GM19025 (cell line): Measurements from ENCODE around the gene ZNF813.
"Not testable (repeated sequence)": the region's sequence is repeated elsewhere in the genome, so short reads cannot be mapped to it uniquely, and the experiment has no call there.

Source experiments
- ATAC-seq: cut with Tn5 transposase; IDR thresholded peaks from one replicate; pipeline ENCODE4 v1.9.1; 2021; ENCODE audit warnings: mild to moderate bottlenecking, low read depth, moderate library complexity; ENCODE audit not compliant: unreplicated experiment

Gene ZNF813

DNA sequence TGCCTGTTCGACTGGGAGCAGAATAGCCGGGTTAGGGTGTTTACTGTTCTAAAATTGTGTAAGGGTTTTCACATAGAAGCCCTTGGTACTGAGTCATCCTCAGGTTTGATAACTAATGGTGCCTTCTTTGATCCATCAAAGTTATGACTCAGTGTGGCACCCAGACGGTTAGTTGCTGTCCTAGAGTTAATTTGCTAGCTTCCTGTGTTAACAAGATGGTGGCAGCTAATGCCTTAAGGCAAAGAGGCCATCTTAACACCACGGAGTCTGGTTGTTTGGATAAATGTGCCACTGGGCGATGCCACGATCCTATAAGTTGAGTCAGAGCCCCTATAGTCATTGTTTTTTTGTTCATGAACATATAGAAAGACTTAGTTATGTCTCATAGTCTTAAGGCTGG lies 7.9 kb downstream of the ZNF813 start:
- not testable (repeated sequence) for ATAC-seq

DNA sequence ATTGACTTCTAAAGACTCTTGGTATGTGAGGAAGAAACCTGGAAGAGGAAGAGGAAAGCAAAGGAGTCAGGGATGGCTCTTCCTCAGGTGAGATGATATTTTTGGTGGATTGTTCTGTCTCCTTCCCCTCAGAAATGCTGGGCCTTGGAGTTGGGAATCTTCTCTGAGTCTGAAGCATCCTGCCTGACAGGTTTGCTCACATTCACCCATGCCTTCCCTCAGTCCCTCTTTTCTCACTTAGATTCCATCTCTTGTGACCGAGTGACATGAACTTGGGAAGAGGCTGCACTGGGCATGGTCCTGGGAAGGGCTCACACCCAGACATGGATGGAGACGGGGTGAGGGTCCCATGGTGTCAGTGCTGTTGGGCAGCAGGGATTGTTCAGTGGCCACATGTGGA lies 16.2 kb downstream of the ZNF813 start:
- ATAC-seq, result not testable (repeated sequence)

DNA sequence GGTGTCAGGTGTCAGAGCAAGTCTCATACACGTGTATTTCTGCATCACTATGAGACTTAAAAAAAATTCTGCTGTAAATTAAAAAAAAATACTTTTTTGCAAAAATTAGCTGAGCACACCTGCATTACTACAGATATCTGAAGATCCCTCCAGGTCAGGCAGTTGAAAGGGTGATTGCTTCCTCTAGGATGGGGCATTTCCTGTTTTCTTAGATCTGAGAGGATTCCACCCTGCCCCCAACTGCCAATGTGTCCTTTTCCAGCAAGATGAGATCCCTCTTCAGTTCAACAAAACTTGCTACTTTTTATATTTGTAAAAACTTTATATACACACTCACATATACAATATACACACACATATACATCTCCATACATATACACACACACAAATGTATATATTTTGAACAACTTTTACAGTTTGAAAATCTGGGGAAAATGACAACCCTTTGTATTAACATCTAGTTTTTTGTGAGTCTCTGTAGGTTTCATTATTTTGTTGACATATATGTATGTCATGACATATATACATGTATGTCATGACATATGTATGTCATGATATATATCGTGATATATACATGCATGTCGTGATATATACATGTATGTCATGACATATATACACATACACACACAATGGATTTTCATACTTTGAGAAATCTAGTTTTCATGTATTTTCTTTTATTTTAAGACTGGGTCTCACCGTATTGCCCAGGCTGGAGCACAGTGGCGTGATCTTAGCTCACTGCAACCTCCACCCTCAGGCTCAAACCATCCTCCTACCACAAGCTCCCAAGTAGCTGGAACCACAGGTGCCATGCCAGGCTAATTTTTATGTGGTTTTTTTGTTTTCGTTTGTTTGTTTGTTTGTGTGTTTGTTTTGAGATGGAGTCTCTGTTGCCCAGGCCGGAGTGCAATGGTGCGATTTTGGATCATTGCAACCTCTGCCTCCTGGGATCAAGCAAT lies 17.8 kb downstream of the ZNF813 start:
- no peak for ATAC-seq

DNA sequence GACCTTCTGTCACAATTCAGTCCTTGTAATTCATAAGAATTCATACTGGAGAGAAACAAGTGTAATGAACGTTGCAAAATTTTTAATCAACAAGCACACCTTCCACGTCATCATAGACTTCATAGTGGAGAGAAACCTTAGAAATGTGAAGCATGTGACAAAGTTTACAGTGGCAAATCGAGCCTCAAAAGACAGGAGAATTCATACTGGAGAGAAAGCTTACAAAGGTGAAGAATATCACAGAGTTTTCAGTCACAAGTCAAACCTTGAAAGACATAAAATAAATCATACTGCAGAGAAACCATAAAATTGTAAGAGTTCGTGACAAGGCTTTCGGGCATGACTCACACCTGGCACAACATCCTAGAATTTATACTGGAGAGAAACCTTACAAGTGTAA lies 24.6 kb downstream of the ZNF813 start:
- no peak for ATAC-seq

DNA sequence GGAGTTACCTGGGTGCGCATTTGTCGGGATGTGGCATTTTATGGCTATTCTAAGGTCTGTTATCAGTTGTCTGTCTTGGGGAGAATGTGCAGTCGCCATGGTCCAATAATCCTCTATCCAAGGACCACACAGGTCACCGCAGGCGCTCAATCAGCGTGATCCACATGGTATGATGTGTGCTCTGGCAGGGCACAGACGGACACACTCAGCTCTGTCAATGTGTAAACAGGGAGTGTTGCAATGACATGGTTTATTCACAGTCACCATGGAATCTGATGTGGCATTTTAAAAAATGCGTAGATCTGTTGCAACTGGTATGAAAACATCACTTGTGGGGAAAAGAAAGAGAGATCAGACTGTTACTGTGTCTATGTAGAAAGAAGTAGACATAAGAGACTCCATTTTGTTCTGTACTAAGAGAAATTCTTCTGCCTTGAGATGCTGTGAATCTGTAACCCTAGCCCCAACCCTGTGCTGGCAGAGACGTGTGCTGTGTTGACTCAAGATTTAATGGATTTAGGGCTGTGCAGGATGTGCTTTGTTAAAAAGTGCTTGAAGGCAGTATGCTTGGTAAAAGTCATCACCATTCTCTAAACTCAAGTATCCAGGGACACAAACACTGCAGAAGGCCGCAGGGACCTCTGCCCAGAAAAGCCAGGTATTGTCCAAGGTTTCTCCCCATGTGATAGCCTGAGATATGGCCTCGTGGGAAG lies 29.9 kb downstream of the ZNF813 start:
- ATAC-seq, result not testable (repeated sequence)

DNA sequence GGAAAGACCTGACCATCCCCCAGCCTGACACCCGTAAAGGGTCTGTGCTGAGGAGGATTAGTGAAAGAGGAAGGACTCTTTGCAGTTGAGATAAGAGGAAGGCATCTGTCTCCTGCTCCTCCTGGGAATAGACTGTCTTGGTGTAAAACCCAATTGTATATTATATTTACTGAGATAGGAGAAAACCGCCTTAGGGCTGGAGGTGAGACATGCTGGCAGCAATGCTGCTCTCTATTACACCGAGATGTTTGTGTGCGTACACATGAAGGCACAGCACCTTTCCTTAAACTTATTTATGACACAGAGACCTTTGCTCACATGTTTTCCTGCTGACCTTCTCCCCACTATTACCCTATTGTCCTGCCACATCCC lies 30.5 kb downstream of the ZNF813 start:
- not testable (repeated sequence) for ATAC-seq

DNA sequence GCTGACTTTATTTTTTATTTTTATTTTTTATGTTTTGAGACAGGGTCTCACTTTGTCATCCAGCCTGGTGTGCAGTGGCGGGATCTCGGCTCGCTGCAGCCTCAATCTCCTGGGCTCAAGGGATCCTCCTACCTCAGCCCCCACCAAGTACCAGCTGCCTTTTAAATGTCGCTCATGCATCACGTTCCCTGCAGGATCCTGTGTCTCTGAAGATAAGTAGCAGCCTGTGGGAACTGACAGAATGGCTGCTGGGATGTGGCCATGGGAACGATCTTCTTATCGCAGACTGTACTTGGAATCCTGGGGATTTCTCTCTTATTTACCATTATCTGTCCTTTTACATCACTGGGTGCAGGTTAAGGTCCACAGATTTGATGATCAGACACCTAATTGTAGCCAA lies 35.6 kb downstream of the ZNF813 start:
- ATAC-seq, result not testable (repeated sequence)

DNA sequence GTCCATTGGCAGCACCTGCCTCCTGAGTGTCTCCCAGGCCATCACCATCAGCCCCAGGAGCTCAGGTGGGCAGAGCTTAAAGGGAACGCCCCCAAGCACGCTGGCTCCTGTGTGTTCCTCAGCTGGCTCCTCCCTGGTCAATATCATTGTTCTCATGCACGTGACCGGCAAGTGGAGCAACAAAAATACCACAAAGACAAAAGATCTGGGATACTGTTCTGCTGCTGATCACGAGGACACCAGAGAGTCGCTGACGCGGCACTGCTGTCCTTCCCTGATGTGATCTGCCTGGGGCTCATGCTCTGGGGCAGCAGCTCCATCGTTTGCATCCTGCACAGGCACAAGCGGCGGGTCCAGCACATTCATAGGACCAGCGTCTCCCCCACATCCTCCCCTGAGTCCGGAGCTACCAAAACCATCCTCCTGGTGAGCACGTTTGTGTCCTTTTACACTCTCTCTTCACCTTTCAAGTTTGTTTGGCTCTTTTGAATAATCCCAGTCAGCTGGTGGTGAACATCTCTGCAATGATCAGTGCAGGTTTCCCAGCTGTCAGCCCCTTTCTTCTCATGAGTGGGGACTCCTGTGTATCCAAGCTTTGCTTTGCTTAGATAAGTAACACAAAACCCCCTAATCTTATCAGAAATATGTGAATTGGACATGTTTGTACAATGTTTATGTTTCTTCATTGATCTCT lies 36.3 kb downstream of the ZNF813 start:
- ATAC-seq, result not testable (repeated sequence)

DNA sequence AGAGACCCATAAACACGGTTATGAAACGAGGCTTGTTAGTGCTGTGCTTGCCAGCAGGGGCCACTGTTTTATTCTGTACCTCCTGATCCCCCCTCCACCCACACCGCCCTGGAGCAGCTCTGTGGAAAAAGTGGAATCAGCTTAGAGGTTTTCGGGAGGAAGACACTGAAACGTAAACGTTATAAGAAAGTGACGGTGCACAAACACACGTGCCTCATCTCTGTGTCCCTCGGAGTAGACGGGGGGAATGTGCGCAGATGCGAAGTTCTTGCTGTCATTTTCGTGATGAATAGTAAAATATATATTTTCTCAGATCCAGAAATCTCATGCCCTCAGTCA lies 36.8 kb downstream of the ZNF813 start:
- ATAC-seq, result not testable (repeated sequence)

DNA sequence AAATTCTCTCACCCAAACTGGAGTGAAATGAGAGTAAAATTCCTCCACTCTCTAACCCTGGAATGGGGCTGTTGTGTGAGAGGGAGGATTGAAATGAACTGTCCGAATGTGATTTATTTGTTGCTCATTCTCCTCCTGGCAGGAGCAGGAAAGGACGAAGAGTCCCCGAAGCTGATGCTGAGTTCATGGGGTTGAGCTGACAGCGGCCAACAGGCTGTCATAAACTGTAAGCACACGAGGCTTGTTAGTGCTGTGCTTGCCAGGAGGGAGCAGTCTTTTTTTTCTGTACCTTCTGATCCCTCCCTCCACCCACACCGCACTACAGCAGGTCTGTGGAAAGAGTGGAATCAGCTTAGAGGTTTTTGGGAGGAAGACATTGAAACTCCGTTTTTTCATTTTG lies 37.4 kb downstream of the ZNF813 start:
- no peak for ATAC-seq

DNA sequence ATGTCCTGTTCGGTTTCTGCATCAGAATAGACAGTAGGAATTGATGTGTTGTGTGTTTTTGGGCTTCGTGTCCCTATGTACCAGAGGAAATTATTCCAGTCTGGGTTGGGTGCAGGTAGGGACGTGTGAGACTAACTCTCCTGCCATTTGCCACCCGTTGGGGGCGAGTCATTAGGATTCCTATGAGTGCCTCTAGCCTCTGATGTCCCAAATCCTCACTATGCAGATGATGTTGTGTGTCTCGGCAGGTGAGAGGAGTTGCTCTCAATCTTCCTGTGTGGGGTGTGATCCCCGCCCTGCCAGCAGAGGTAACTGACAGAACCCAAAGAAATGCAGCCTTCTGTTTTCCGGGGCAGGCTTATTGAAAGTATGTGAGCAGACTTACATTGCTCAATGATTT lies 39.2 kb downstream of the ZNF813 start:
- no peak for ATAC-seq

DNA sequence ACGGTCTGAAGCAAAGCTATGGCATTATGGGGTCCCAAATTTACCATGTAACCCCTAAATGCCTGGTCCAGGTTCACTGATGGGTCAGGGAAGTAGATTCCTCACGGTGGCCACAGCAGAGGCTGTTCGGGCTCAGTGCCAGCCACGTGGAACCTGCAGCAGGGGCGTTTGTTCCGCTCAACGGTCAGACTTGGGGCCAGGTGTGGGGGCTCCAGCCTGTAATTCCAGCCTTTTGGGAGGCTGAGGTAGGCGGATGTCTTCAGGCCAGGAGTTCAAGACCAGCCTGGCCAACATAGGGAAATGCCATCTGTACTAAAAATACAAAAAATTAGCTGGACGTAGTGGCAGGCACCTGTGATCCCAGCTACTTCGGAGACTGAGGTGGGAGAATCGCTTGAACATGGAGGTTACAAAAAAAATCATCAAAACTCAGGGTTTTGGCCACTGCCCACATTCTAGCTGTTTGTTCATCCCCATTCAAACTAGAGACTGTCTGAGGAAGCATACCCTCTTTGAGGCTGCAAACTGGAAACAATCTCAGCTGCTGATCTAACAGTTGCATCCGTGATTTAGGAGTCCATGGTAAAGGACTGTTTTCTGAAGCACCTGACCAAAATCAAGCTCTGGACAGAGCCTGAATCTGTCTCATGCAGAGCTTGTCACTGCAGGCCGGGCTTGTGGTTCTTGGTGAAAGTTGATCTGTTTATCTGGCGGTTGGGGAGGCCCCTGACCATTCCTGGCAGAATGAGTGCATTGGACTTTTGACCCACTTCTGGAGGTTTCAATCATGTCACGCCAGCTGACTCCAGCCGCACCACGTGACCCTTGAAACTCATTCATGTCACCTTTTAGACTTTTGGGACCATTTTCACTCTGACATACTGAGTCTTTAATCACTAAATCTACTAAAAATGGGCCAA lies 40.2 kb downstream of the ZNF813 start:
- ATAC-seq, result no peak

DNA sequence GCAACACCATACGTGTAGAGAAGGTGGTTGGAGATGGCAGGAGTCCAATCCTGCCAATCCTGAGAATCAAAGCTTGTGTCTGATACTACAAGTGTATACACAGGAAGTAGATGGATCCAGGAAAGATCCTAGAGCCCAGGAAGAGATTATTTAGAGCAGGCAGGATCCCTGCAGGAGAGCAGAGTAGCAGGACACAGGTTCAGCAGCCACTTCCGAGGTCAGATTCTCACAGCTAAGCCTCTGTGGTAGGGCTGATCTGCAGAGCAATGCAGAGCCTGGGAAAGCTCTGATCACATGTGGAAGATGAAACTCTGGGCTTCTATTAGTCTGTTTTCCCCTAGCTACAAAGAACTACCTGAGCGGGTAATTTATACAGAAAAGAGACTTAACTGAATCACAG lies 41.9 kb downstream of the ZNF813 start:
- ATAC-seq, result no peak

DNA sequence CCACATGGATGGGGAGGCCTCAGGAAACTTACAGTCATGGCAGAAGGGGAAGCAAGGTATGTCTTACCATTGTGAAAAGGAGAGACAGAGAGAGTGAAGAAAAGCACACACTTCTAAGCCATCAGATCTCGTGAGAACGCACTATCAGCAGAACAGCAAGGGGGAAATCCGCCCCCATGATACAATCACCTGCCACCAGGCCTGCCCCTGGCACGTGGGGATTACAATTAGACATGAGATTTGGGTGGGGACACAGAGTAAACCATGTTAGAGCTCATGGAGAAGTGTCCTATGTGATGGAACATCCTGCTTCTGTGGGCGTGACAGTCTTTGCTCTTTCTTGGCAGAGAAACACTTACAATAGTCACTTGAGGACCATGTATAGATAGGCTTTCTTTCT lies 42.3 kb downstream of the ZNF813 start:
- ATAC-seq, result no peak

DNA sequence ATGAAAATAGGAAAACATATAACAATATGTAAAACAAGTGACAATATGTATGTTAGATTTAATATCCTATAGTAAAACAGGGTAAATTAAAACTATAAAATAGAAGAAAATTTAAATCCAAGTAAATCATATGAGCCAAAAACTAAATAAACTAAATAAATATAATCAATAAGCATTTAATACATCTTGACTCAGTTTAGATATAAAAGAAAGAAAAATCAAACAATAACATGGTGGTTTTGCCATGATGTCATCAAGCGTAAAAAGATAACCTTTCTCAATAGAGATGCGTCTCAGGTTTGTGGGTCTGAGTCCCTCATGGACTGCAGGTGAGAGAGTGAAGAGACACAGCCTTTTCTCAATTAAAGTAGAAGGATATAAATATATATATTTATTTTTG lies 43.8 kb downstream of the ZNF813 start:
- ATAC-seq, result no peak

DNA sequence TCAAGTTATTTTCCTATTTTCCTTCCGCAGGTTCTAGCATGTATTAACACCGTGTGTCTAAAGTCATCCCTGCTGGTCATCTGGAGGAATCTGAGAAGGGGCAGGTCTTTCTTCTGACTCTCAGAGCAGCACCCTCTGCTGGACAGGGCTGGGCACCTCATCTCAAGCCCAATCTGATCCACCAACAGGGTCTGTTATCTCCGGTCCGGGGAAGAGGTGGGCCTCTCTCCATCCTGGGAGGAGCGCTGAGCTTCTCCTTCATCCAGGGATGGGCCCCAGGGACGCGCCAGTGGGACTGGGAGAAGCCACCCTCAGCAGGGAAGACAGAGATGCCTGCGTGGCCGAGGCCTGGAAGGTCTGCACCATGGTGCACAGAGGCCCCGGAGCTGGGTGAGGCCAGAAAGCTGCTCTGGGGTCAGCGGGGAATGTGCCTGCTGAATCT lies 44.4 kb downstream of the ZNF813 start:
- ATAC-seq, result no peak

DNA sequence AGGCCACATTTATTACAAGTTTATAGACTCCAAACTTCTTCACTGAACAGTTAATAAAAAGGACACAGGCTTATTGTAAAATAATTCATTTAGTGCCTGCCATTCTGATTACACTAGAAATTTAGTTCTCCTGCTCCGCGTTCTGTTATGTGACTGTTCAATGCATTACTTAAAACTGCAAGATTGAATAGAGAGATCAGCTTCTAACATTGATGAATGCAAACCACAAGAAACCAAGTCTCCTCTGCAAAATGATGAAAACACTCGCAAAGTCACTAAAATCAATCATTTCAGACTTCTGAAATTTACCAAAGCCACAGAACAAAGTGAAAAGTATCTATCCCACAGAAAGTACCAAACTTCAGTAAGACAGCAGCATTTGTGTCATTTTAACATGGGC lies 47.5 kb downstream of the ZNF813 start:
- ATAC-seq, result not testable (repeated sequence)

DNA sequence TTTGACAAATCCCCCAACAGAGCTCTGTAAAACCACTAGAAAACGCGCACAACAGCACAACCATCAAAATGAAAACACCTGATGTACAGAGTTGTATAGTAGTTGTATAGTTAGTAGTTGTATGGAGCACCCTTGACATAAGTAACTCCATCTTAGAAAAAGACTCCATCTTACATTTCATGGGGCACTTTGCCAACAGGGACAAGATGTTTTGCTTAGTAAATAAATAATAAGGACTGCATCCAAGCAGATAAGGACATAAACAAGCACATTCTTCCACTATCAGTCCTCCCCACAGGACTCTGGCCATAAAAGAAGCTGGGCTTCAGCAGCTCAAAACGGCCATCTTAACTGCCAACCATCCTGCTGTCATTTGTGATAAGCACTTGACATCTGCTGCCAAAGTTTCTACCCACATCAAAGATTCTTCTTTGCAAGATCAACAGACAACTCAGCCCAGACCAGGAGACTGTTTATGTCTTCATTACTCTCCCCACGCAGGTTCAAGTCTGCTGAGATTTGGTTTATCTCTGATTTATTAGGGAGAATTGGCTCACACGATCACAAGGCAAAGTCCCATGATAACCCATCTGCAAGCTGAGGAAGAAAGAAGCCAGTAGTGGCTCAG lies 49.7 kb downstream of the ZNF813 start:
- ATAC-seq, result no peak

DNA sequence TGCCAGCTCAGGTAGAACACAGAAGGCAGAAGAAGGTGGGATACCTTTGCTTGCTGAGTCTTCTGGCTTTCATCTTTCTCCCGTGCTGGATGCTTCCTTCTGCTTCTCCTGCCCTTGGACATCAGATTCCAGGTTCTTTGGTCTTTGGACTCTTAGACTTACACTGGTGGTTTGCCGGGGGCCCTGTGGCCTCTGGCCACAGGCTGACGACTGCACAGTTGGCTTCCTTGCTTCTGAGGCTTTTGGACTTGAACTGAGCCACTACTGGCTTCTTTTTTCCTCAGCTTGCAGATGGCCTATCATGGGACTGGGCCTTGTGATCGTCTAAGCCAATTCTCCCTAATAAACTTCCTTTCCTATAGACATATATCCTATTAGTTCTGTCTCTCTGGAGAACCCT lies 50.6 kb downstream of the ZNF813 start:
- ATAC-seq, result no peak

DNA sequence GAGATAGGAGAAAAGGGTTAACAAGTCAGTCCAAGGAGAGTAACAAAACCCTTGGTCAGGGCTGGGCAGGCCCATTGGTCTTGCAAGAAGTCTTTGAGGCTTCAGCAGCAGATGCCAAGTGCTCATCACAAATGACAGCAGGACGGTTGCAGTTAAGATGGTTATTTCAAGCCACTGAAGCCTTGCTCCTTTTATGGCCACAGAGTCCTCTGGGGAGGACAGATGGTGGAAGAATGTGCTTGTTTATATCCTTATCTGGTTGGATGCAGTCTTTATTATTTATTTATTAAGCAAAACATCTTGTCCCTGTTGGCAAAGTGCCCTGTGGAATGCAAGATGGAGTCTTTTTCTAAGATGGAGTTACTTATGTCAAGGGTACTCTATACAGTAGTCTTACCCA lies 51.2 kb downstream of the ZNF813 start:
- no peak for ATAC-seq
